HCT116 (cell line): ENCODE data around the gene CPOX. TPM values are rescaled to one million over a fixed set of nuclear protein-coding genes. Genes with fewer than 3 reads are reported as not detected.

Experiments used
- ATAC-seq: fragments of 200-7000 bp; cut with Tn5 transposase; 2 replicates; pipeline ENCODE4 v1.9.1; 2020; ENCODE audit warnings: mild to moderate bottlenecking, moderate library complexity
- BruUV-seq: library from RNA; stranded (reverse); fragments of 400-500 nt; replicated peaks from 2 replicates; lab custom pipeline; 2021; lab: Mats Ljungman, UMichigan
- CTCF ChIA-PET: fragments of 300-600 bp; sonication (Branson Sonifier 250); formaldehyde crosslinking; loops from one replicate; lab custom pipeline; 2021; ENCODE audit warnings: antibody characterized with exemption; lab: Charles Lee
- POLR2A ChIA-PET: fragments of 300-600, 350-600 bp; sonication (Branson Sonifier 250); formaldehyde crosslinking; loops from one replicate; lab custom pipeline; 2021; ENCODE audit warnings: antibody characterized with exemption; lab: Charles Lee
- RAD21 ChIA-PET, 2 experiments: fragments of 300-600 bp; sonication (Branson Sonifier 250); formaldehyde crosslinking; loops; one replicate each; lab custom pipeline; 2023; ENCODE audit warnings: low total read pairs in 2 of 2; ENCODE audit not compliant: uncharacterized antibody in 2 of 2, unreplicated experiment in 2 of 2, low non-redundant PET in 1 of 2; lab: Charles Lee
- DNase-seq: peaks from one replicate; pipeline ENCODE4 v3.0.0-alpha.2; 2010; ENCODE audit warnings: low read depth, low spot score
- H2AFZ ChIP-seq: fragments of 200-600 bp; shearing (Covaris generic), sonication (generic); 2 replicates; pipeline ENCODE4 v1.6.1; 2017; ENCODE audit warnings: low read depth, mixed run types, mixed read lengths, antibody characterized with exemption, low read length; ENCODE audit not compliant: poor library complexity, severe bottlenecking
- H3K27ac ChIP-seq: 2 replicates; pipeline ENCODE4 v1.5.1; 2012; ENCODE audit warnings: low read depth, low read length
- H3K27me3 ChIP-seq: fragments of 200-600 bp; sonication (generic); 2 replicates; pipeline ENCODE4 v1.6.1; 2016; ENCODE audit warnings: mixed run types, low read length, mixed read lengths; ENCODE audit not compliant: insufficient read depth
- H3K36me3 ChIP-seq, 2 experiments: fragments of 200-500 bp in 1 of 2; fragments of 200-600 bp in 1 of 2; sonication (Bioruptor generic) in 1 of 2; sonication (generic) in 1 of 2; 2 replicates each; pipeline versions ENCODE4 v1.5.1 to v1.6.1; 2014 to 2016; ENCODE audit warnings: low read length in 2 of 2, inconsistent platforms in 1 of 2, mixed read lengths in 1 of 2, mixed run types in 1 of 2; ENCODE audit not compliant: insufficient read depth in 2 of 2, control insufficient read depth in 1 of 2
- H3K4me1 ChIP-seq, 2 experiments: fragments of 200-600 bp in 1 of 2; sonication (generic) in 1 of 2; 2 replicates each; pipeline versions ENCODE4 v1.5.1 to v1.6.1; 2012 to 2017; ENCODE audit warnings: low read length in 2 of 2, inconsistent platforms in 1 of 2, mild to moderate bottlenecking in 1 of 2, mixed read lengths in 1 of 2, mixed run types in 1 of 2, moderate library complexity in 1 of 2; ENCODE audit not compliant: insufficient read depth in 2 of 2, control insufficient read depth in 1 of 2
- H3K4me2 ChIP-seq: fragments of 200-600 bp; sonication (generic); 2 replicates; pipeline ENCODE4 v1.6.1; 2017; ENCODE audit warnings: mixed run types, low read length, mixed read lengths
- H3K4me3 ChIP-seq, 2 experiments: fragments of 200-600 bp in 1 of 2; sonication (generic) in 1 of 2; replicated peaks in 1 of 2; 2 replicates each; pipeline ENCODE4 v1.5.1; 2011 to 2016; ENCODE audit warnings: low read length in 2 of 2, control low read depth in 1 of 2, low read depth in 1 of 2, mild to moderate bottlenecking in 1 of 2, mixed read lengths in 1 of 2, mixed run types in 1 of 2
- H3K79me2 ChIP-seq: fragments of 200-600 bp; sonication (generic); 2 replicates; pipeline ENCODE4 v1.6.1; 2017; ENCODE audit warnings: mild to moderate bottlenecking, mixed run types, low read length, moderate library complexity, mixed read lengths; ENCODE audit not compliant: insufficient read depth
- H3K9ac ChIP-seq: fragments of 200-600 bp; sonication (generic); 2 replicates; pipeline ENCODE4 v1.6.1; 2016; ENCODE audit warnings: low read length, mixed read lengths
- H3K9me2 ChIP-seq: fragments of 200-600 bp; sonication (generic), shearing (Covaris generic); 2 replicates; pipeline ENCODE4 v1.6.1; 2017; ENCODE audit warnings: mixed run types, mild to moderate bottlenecking, moderate library complexity; ENCODE audit not compliant: insufficient read depth
- H3K9me3 ChIP-seq, 2 experiments: fragments of 200-500 bp in 1 of 2; fragments of 200-600 bp in 1 of 2; sonication (Bioruptor generic) in 1 of 2; sonication (generic) in 1 of 2; 2 replicates each; pipeline ENCODE4 v1.6.1; 2014 to 2017; ENCODE audit warnings: low read length in 2 of 2, mixed read lengths in 2 of 2, inconsistent platforms in 1 of 2, low read depth in 1 of 2, mild to moderate bottlenecking in 1 of 2, mixed run types in 1 of 2, moderate library complexity in 1 of 2; ENCODE audit not compliant: control insufficient read depth in 1 of 2, insufficient read depth in 1 of 2
- H4K20me1 ChIP-seq: fragments of 200-600 bp; sonication (generic), shearing (Covaris generic); 2 replicates; pipeline ENCODE4 v1.6.1; 2017; ENCODE audit warnings: mixed run types, mild to moderate bottlenecking, moderate library complexity; ENCODE audit not compliant: insufficient read depth
- CEBPB ChIP-seq: IDR thresholded peaks from 2 replicates; pipeline ENCODE4 v1.6.1; 2012; ENCODE audit warnings: low read depth
- EGR1 ChIP-seq: IDR thresholded peaks from 2 replicates; pipeline ENCODE4 v1.6.1; 2012; ENCODE audit warnings: low read depth
- JUND ChIP-seq: IDR thresholded peaks from 2 replicates; pipeline ENCODE4 v1.6.1; 2012
- REST ChIP-seq: IDR thresholded peaks from 2 replicates; pipeline ENCODE4 v1.6.1; 2012; ENCODE audit warnings: low read depth
- SIN3A ChIP-seq: IDR thresholded peaks from 2 replicates; pipeline ENCODE4 v1.6.1; 2012; ENCODE audit warnings: low read depth
- SRF ChIP-seq: IDR thresholded peaks from 2 replicates; pipeline ENCODE4 v1.6.1; 2012; ENCODE audit warnings: low read depth
- TCF7L2 ChIP-seq: IDR thresholded peaks from 2 replicates; pipeline ENCODE4 v1.7.0; 2011; ENCODE audit warnings: borderline replicate concordance, inconsistent platforms; ENCODE audit not compliant: insufficient read depth, insufficient read length; ENCODE audit errors: extremely low read depth
- YY1 ChIP-seq: IDR thresholded peaks from 2 replicates; pipeline ENCODE4 v1.6.1; 2011; ENCODE audit warnings: low read length, low read depth, moderate library complexity, mild to moderate bottlenecking; ENCODE audit not compliant: insufficient replicate concordance; ENCODE audit errors: extremely low read depth
- intact Hi-C: fragments of 100-400 bp; cut with micrococcal nuclease; formaldehyde crosslinking; loops from 2 replicates; pipeline ENCODE4 v1.10.0; 2022
- total RNA-seq: library from RNA; stranded (reverse); gene quantifications from one replicate; pipeline ENCODE4 v1.2.1, GENCODE V29; 2021; ENCODE audit not compliant: unreplicated experiment

Gene CPOX
- total RNA-seq, 1 experiment from 2014 or later: 353 TPM

- H3K4me1 ChIP-seq: peaks cover 65 to 86% of the 10 kb centered on the region in 2 experiments
- ChIA-PET CTCF (interaction anchor here (1.2 kb wide), 1 partner anchor 10 kb away, joined by 3 read pairs; the partner anchor contains the start of gene CLDND1), POLR2A (interaction anchor here (1.1 to 2.2 kb wide), 2 partner anchors 9 to 23 kb away, joined by 4 to 8 read pairs; partner anchors contain the start of gene CLDND1), RAD21 (no interaction called here)
- no peak overlapping the region for H3K9ac ChIP-seq
- H3K79me2 ChIP-seq: peaks cover 80% of the 10 kb centered on the region
- intact Hi-C loops: no loop called here
- TF ChIP-seq SRF (no peak), EGR1 (no peak), CEBPB (no peak), JUND (no peak), SIN3A (no peak), REST (no peak), TCF7L2 (no peak), YY1 (no peak)
- no peaks in the 10 kb centered on the region for H4K20me1 ChIP-seq
- ATAC-seq (no peak), DNase-seq (no peak)
- no peaks in the 10 kb centered on the region for H3K9me2 ChIP-seq
- H3K27me3 ChIP-seq: no peaks in the 10 kb centered on the region
- no peak overlapping the region for H3K4me3 ChIP-seq
- no peaks in the 10 kb centered on the region for H3K36me3 ChIP-seq
- peak overlapping the region; percentile 42 for H3K27ac ChIP-seq
- no TSS peak for BruUV-seq
- H3K9me3 ChIP-seq: no peaks in the 10 kb centered on the region
- H3K4me2 ChIP-seq: peak overlapping the region; percentile 11; the same call in 1 of the 2 replicates
- H2AFZ ChIP-seq: no peak overlapping the region
Observed at GRCh38 chr3:98532275-98532637, 61.2 kb downstream of the CPOX start.
